Mammary epithelial cell (primary cell): ENCODE results near the gene SLC5A2.

Source experiments
- EZH2 ChIP-seq: IDR thresholded peaks from 2 replicates; pipeline ENCODE4 v1.6.1; 2012; ENCODE audit warnings: low read length, inconsistent platforms, borderline replicate concordance
- TF ChIP-seq, protein P1 (sequence below), 2 donors: IDR thresholded peaks in 1 of 2; conservative IDR thresholded peaks in 1 of 2; 2 replicates each; pipeline ENCODE4 v1.5.1; 2011 to 2012; ENCODE audit warnings: inconsistent platforms in 2 of 2, low read length in 2 of 2, mild to moderate bottlenecking in 2 of 2, control low read depth in 1 of 2, low read depth in 1 of 2; ENCODE audit not compliant: insufficient read depth in 1 of 2; ENCODE audit errors: extremely low read depth in 1 of 2

DNA sequence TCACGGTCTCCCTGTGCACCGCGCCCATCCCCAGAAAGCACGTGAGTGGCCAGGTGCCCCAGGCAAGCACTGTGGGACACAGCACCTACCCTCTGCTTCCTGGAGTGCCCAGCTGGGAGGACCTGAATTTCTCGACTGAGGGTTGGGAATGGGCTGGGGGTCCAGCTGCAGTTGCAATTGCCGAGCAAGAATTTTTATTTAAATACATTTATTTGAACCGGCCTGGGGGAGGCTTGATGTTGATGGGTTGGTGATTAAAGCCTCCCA is 6.3 kb downstream of the SLC5A2 start:
- TF ChIP-seq, protein P1, sequence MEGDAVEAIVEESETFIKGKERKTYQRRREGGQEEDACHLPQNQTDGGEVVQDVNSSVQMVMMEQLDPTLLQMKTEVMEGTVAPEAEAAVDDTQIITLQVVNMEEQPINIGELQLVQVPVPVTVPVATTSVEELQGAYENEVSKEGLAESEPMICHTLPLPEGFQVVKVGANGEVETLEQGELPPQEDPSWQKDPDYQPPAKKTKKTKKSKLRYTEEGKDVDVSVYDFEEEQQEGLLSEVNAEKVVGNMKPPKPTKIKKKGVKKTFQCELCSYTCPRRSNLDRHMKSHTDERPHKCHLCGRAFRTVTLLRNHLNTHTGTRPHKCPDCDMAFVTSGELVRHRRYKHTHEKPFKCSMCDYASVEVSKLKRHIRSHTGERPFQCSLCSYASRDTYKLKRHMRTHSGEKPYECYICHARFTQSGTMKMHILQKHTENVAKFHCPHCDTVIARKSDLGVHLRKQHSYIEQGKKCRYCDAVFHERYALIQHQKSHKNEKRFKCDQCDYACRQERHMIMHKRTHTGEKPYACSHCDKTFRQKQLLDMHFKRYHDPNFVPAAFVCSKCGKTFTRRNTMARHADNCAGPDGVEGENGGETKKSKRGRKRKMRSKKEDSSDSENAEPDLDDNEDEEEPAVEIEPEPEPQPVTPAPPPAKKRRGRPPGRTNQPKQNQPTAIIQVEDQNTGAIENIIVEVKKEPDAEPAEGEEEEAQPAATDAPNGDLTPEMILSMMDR (conservative IDR thresholded peaks at IDR 0.05 in 1 of 2, IDR thresholded peaks at IDR 0.05 in 1 of 2; ENCODE audit: extremely low read depth in 1 of 2, insufficient read depth in 1 of 2, low read depth in 1 of 2, low read length in 2 of 2) = no peak
- TF ChIP-seq EZH2 = no peak
